Progenitor cell of endocrine pancreas (in vitro differentiated cells): ENCODE results near the gene G3BP2. TPM values are rescaled to one million over a fixed set of nuclear protein-coding genes. Genes with fewer than 3 reads are reported as not detected.

Experiments
- DNase-seq: peaks from one replicate; pipeline ENCODE4 v3.0.0; 2021; ENCODE audit warnings: low spot score; ENCODE audit not compliant: unreplicated experiment
- H3K27ac Mint-ChIP-seq: 2 replicates; pipeline ENCODE4 v1.8.0; 2021; ENCODE audit warnings: mild to moderate bottlenecking, moderate library complexity, mixed read lengths
- H3K27me3 Mint-ChIP-seq: 2 replicates; pipeline ENCODE4 v1.8.0; 2021; ENCODE audit warnings: mixed read lengths
- H3K36me3 Mint-ChIP-seq: 2 replicates; pipeline ENCODE4 v1.8.0; 2022; ENCODE audit warnings: mixed read lengths; ENCODE audit not compliant: insufficient read depth
- H3K4me1 Mint-ChIP-seq: 2 replicates; pipeline ENCODE4 v1.8.0; 2021; ENCODE audit warnings: low read depth, mixed read lengths
- H3K4me3 Mint-ChIP-seq: 2 replicates; pipeline ENCODE4 v1.8.0; 2021; ENCODE audit warnings: low read depth, mild to moderate bottlenecking, moderate library complexity, mixed read lengths
- H3K9me3 Mint-ChIP-seq: 2 replicates; pipeline ENCODE4 v1.8.0; 2021; ENCODE audit warnings: low read depth, mixed read lengths
- total RNA-seq: library from RNA; stranded (reverse); gene quantifications from 2 replicates; pipeline ENCODE4 v1.2.1, GENCODE V29; 2021
- TF ChIP-seq, protein P1 (sequence below): fragments of 200-600 bp; sonication (generic); IDR thresholded peaks from one replicate; pipeline ENCODE4 v1.5.0; 2021; ENCODE audit warnings: antibody characterized with exemption, mild to moderate bottlenecking; ENCODE audit not compliant: unreplicated experiment

The G3BP2 gene
- total RNA-seq, 1 donor from 2014 or later: 157 TPM

DNA sequence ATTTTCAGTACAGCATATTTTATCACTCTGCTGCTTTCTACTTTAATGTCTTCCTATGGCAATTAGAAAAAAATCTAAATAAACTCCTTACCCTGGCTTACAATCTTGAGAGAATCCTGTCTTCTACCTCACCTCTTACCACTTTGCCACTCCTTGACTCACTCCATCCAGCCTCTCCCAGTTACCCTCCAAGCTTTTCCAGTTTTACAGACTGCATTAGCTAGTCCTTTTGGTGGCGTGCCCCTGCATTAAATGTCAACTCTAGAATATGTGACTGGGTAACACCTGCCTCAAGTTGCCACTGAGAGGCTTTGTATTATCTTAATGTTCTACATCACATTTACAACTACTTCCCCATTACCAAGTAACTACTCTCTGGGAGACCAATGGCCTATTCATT, 35.4 kb downstream of the G3BP2 start:
- no peaks in the 10 kb centered on the region for H3K9me3 Mint-ChIP-seq
- no peak overlapping the region for H3K4me3 Mint-ChIP-seq
- no peaks in the 10 kb centered on the region for H3K27me3 Mint-ChIP-seq
- H3K27ac Mint-ChIP-seq: no peak overlapping the region
- peaks cover 10% of the 10 kb centered on the region for H3K36me3 Mint-ChIP-seq
- TF ChIP-seq, protein P1, sequence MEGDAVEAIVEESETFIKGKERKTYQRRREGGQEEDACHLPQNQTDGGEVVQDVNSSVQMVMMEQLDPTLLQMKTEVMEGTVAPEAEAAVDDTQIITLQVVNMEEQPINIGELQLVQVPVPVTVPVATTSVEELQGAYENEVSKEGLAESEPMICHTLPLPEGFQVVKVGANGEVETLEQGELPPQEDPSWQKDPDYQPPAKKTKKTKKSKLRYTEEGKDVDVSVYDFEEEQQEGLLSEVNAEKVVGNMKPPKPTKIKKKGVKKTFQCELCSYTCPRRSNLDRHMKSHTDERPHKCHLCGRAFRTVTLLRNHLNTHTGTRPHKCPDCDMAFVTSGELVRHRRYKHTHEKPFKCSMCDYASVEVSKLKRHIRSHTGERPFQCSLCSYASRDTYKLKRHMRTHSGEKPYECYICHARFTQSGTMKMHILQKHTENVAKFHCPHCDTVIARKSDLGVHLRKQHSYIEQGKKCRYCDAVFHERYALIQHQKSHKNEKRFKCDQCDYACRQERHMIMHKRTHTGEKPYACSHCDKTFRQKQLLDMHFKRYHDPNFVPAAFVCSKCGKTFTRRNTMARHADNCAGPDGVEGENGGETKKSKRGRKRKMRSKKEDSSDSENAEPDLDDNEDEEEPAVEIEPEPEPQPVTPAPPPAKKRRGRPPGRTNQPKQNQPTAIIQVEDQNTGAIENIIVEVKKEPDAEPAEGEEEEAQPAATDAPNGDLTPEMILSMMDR: no peak
- DNase-seq: no peak
- peaks cover 4% of the 10 kb centered on the region for H3K4me1 Mint-ChIP-seq

DNA sequence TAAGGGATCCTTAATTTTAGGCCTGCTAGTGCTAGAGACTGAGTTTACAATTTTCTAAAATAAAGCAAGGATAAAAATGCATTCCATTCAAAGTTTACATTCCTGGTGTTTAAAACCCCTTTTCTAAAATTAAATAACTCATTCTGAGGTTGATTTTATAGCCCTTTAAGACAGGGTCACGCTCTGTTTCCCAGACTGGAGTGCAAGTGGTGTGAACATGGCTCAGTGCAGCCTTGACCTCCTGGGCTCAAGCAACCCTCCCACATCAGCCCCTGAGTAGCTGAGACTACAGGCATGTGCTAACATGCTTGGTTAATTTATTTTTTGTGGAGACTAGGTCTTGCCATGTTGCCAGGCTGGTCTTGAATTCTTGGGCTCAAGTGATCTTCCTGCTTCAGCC, 36.0 kb downstream of the G3BP2 start:
- H3K9me3 Mint-ChIP-seq: no peaks in the 10 kb centered on the region

GRCh38 chr4:75634951-75635350, 38.3 kb downstream of the G3BP2 start:
- H3K4me1 Mint-ChIP-seq: peaks cover 6% of the 10 kb centered on the region
- no peaks in the 10 kb centered on the region for H3K9me3 Mint-ChIP-seq
- no peak overlapping the region for H3K27ac Mint-ChIP-seq
- DNase-seq: no peak
- H3K27me3 Mint-ChIP-seq: peaks cover 4% of the 10 kb centered on the region
- TF ChIP-seq, protein P1: no peak
- no peak overlapping the region for H3K4me3 Mint-ChIP-seq
- peaks cover 1% of the 10 kb centered on the region for H3K36me3 Mint-ChIP-seq

More for the DNA sequence above, 36.0 kb downstream of the G3BP2 start:
- DNase-seq: no peak
- Mint-ChIP-seq H3K27ac (no peak overlapping the region), H3K27me3 (no peaks in the 10 kb centered on the region), H3K4me3 (no peak overlapping the region), H3K4me1 (peaks cover 2% of the 10 kb centered on the region), H3K36me3 (peaks cover 8% of the 10 kb centered on the region)
- TF ChIP-seq, protein P1: no peak

GRCh38 chr4:75634281-75634680, 38.9 kb downstream of the G3BP2 start:
- H3K4me3 Mint-ChIP-seq: no peak overlapping the region
- peaks cover 4% of the 10 kb centered on the region for H3K27me3 Mint-ChIP-seq
- no peak overlapping the region for H3K27ac Mint-ChIP-seq
- peaks cover 6% of the 10 kb centered on the region for H3K4me1 Mint-ChIP-seq
- H3K9me3 Mint-ChIP-seq: no peaks in the 10 kb centered on the region
- TF ChIP-seq, protein P1: no peak
- DNase-seq: no peak
- no peaks in the 10 kb centered on the region for H3K36me3 Mint-ChIP-seq

GRCh38 chr4:75633846-75634245, 39.4 kb downstream of the G3BP2 start:
- Mint-ChIP-seq H3K27me3 (peaks cover 4% of the 10 kb centered on the region), H3K4me1 (peaks cover 6% of the 10 kb centered on the region), H3K4me3 (no peak overlapping the region), H3K9me3 (no peaks in the 10 kb centered on the region), H3K27ac (no peak overlapping the region), H3K36me3 (no peaks in the 10 kb centered on the region)
- TF ChIP-seq, protein P1: no peak
- DNase-seq: no peak
